GM21390 (cell line): ENCODE results near the gene PIGH.
"Not testable (repeated sequence)": the region's sequence is repeated elsewhere in the genome, so short reads cannot be mapped to it uniquely, and the experiment has no call there.

Experiments
- ATAC-seq: cut with Tn5 transposase; IDR thresholded peaks from one replicate; pipeline ENCODE4 v1.9.1; 2021; ENCODE audit not compliant: unreplicated experiment

PIGH gene

DNA sequence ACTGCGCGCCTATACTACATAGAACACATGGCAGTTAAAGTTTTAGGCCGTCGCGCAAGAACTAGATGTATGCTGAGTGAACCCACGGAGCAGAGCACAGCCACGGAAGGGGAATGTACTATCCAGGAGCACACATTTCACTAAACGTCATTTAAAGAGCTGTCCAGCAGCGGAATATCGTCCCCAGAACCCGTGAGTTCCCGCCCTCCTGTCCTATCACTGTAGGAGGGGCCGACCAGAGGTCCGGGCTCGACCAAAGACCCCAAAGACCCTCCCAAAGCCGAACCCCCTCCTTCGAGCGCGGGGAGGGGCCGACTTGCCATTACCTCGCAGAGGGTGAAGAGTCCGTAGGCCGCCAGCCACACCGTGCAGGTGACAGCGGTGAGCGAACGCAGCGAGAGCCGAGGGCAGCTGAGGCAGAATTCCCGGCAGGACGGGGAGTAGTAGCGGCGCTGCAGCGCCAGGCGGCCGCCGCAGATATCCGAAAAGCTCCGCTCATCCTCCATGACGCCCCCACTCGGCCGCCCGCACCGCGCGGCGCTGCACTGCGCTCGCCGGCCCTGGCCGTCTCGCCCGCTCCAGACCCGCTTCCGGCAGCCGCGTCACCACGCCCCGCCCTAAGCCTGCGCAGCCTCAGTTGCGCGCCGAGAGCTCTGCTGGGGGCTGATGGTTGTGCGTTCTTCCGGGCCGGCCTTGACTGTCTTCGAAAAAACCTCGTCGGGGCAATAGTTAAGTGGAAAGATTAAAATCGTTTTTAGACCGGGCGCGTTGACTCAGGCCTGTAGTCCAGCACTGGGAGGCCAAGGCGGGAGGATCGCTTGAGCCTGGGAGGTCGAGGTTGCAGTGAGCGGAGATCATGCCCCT lies at the start of gene PIGH:
TSS of gene PIGH (minus strand) at position 571 of the 864 bp plus-strand sequence. CDS start at position 506, 65 bp downstream.
- ATAC-seq = peak; percentile 86

GRCh38 chr14:67646131-67646530 lies 46.1 kb upstream of the PIGH start:
- ATAC-seq = no peak

- ATAC-seq = no peak
Observed at GRCh38 chr14:67645414-67645813, 45.3 kb upstream of the PIGH start.

DNA sequence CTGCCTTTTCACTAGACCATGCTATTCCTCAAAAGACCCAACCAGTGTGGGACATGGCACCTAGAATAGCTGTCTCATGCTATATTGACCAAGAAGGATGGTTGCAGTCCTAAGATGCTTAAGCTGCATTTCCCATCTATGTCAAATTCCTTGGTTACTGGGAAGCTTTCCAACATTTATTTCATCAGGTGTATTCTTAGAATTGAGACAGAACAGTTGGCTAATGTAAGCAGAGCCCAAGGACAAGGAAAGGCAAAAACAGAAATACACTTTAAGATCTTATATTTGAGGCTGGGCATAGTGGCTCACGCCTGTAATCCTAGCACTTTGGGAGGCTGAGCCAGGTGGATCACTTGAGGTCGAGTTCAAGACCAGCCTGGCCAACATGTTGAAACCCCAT lies 44.4 kb upstream of the PIGH start:
- ATAC-seq = no peak

GRCh38 chr14:67643713-67644112 lies 43.6 kb upstream of the PIGH start:
- ATAC-seq = no peak

DNA sequence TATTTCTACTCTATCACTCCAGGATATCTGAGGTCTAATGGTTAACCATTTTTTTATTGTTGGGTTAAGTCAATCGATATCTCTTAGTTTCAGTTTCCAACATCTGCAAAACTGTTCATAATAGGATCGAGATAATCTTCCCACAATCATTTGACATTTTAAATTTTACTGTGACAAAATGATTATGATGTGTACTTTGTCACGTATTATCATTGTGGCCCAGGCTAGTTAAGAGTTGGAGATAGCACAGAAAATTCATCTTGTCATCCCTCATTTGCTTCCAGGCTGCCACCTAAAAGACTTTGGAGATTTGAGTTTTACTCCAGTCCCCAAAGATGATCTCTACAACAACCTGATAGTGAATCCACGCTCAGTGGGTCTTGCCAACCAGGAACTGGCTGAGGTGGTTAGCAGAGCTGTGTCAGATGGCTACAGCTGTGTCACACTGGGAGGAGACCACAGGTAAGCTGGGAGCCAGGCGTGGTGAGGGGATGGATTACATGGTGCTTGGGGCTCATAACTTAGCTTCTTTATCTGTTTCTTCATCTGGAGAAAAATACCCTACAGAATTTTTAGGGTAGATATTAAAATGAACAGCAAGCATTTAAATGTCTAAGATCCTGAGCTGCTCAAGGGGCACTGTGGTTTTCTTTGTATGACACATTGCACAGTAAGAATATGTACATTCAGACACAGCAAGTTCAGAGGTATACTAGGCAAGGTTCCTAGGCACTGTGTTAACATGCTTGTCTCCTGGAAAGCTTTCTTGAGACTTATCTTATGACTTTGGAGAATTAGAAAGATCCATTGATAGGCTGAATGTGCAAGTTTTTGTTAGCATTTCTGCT lies 42.1 kb upstream of the PIGH start:
- no peak for ATAC-seq

DNA sequence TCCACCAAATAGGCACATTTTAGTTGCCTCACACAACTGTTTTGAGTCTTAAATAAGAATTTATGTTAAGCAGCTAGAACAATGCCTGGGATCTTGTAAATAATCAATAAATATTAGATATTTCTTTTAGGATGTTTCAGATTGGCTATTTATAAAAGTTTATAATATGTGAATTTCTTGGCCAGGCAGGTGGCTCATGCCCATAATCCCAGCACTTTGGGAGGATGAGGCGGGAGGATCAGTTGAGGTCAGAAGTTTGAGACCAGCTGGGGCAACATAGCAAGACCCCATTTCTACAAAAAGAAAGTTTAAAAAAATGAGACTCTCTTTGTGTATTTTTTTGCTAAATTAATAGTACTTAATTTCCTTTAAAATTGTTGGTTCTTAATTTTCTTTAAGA lies 41.4 kb upstream of the PIGH start:
- no peak for ATAC-seq

GRCh38 chr14:67638642-67639041 lies 38.6 kb upstream of the PIGH start:
- no peak for ATAC-seq

GRCh38 chr14:67636361-67636919 lies 36.4 kb upstream of the PIGH start:
- ATAC-seq = no peak

GRCh38 chr14:67633451-67634147 lies 33.5 kb upstream of the PIGH start:
- ATAC-seq = no peak

DNA sequence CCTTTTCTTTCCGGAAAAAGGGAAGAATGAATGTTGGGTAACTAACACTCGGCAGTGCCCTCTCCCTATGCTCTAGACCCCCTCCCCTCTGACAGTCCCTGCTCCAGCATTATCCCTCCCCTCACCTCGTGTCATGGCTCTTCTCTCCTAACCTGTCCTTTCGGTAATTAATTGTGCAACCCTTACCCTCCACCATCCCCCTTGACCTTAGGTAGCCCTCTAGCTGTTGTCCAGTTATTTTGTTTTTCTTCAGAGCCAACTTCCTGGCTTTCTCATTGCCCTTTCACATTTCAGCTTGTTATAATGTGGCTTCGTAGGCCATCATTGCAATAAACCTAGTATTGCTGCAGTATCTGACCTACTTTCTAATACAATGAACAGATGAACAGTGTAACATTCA lies 30.9 kb upstream of the PIGH start:
- ATAC-seq = no peak

- ATAC-seq = no peak
Observed at GRCh38 chr14:67630186-67630585, 30.1 kb upstream of the PIGH start.

DNA sequence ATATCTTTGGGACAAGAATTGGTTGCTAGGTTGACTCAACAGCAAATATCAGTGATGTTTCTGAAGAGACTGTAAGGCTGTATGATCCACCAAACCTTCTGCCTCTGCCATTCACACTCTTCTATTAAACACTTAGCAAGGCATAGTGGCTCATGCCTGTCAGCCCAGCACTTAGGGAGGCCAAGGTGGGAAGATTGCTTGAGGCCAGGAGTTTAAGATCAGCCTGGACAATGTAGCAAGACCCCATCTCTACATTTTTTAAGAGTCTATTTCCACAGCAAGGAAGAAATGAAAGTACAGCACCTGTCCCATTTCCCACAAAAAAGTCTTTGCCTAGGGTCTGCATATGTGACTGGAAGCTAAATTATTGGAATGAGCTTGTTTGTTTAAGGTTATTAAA lies 27.5 kb upstream of the PIGH start:
- ATAC-seq = no peak

GRCh38 chr14:67626131-67626530 lies 26.1 kb upstream of the PIGH start:
- ATAC-seq = not testable (repeated sequence)

DNA sequence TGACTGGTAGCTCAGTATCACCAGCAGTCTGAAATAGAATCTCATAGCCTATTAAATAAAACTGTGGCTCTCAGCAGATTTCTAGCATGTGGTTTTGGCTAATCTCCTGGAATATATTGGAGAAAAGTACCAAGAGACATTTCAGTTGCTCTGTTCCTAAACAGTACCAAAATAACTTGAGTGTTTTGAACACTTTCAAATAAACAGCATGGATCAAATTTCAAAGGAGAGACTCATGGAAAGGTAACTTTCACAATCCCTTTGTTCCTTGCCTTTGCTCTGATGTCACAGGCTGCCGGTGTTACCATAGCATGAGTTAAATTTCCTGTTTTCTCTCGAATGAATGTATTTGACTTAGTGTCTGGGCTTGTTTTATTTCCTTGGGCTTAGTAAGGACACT lies 23.0 kb upstream of the PIGH start:
- ATAC-seq = no peak

DNA sequence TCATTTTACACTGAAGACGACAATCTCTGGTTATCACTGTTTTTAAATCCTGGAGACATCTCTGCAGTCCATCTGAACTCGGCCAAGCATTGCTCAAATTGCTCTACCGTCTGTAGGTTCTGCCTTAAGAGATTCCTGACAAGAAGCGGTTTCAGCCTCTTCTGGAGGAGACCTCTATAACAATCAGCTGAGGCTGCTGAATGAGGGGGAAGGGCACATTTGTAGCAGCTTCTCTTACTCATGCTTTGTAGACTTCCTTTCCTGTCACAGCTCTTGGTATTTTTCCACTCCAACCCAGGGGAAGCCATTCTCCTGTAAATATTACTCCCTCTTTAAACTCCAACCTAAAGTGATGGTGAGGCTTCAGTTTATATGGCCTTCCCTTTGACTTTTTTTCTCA lies 22.6 kb upstream of the PIGH start:
- ATAC-seq = no peak

DNA sequence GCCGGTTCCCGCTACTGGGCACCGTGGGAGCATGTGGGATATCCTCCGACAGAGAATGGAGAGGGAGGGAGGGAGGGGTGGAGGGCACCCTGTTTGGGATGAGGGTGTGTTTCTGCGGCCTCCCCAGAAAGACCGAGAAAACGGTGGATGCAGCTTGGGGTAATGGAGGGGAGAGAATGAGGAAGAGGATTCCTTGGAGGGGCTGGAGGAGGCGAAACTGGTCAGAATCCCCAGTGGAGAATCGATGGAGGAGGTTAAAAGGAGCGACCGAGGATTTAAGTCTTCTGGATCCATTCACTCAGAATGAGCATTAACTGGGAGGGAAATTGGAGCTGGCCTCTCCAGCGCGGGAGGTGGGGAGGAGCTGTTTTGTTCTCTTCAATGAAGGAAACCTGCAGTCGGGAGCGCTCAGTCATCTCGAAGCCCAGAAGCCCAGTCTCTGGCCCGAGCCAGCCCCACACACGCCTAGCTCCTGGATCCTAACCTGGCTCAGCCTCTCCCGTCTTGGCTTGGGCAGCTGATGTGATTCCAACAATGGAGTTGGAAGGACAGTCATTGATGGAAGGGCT lies 20.2 kb upstream of the PIGH start:
- no peak for ATAC-seq

DNA sequence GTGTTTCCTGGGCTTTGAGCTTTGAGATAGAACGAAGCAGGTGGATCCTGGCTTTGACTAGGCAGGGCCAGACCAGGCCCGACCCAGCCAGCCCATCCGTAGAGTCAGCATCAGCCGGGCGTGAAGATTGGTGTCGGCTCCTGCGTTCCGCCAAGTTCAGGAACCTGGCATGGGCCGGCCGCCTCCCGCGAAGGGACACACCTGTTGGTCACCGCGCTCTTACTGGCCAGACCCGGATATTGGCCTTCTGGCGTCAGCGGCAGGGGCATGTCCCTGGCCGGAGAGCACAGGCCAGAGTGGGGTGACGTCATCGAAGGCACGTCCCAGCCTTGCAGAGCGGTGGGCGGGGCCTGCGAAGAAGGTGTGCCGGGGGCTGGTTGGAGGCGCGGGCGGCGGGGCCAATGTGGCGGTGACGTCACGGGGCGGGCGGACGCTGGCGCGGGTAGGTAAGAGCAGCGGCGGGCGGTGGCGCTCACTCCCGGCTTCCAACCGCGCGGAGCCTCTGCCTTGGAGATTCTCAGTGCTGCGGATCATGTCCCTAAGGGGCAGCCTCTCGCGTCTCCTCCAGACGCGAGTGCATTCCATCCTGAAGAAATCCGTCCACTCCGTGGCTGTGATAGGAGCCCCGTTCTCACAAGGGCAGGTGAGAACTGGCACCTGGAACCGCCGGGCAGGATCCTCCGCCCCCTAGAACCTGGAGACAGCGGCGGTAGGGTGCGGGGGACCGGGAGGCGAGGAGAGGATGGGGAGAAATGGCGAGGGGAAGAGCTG lies 19.6 kb upstream of the PIGH start, which contains the start of gene ARG2:
TSS of gene ARG2 (plus strand) at position 475 of the 771 bp plus-strand sequence. CDS start at position 533, 58 bp downstream.
- peak; percentile 93 for ATAC-seq

GRCh38 chr14:67618617-67619063 lies 18.6 kb upstream of the PIGH start:
- no peak for ATAC-seq

GRCh38 chr14:67610491-67610890 lies 10.4 kb upstream of the PIGH start:
- no peak for ATAC-seq
